PC-3 (cell line): Measurements from ENCODE around the gene NKD1. TPM values are rescaled to one million over a fixed set of nuclear protein-coding genes. Genes with fewer than 3 reads are reported as not detected.

Experiments
- ATAC-seq: fragments of 200-7000 bp; cut with Tn5 transposase; 2 replicates; pipeline ENCODE4 v1.9.1; 2020; ENCODE audit warnings: mild to moderate bottlenecking, moderate library complexity
- BruUV-seq: library from RNA; stranded (reverse); fragments of 400-500 nt; replicated peaks from 2 replicates; lab custom pipeline; 2021; lab: Mats Ljungman, UMichigan
- CTCF ChIA-PET: fragments of 300-600 bp; sonication (Branson Sonifier 250); formaldehyde crosslinking; loops from one replicate; lab custom pipeline; 2022; ENCODE audit warnings: antibody characterized with exemption; lab: Charles Lee
- POLR2A ChIA-PET: fragments of 300-600 bp; sonication (Branson Sonifier 250); formaldehyde crosslinking; loops from one replicate; lab custom pipeline; 2022; ENCODE audit warnings: antibody characterized with exemption; ENCODE audit not compliant: unreplicated experiment; lab: Charles Lee
- DNase-seq: peaks from one replicate; pipeline ENCODE4 v3.0.0-alpha.2; 2015
- H2AFZ ChIP-seq: fragments of 300-600 bp; sonication (generic); 2 replicates; pipeline ENCODE4 v1.6.0; 2016; ENCODE audit warnings: antibody characterized with exemption, low read length
- H3F3A ChIP-seq: fragments of 300-600 bp; sonication (generic); one replicate; pipeline ENCODE4 v1.6.0; 2017; ENCODE audit warnings: antibody characterized with exemption, low read length, control low read depth, mild to moderate bottlenecking; ENCODE audit not compliant: unreplicated experiment
- H3K27ac ChIP-seq: fragments of 300-600 bp; sonication (generic); 2 replicates; pipeline ENCODE4 v1.5.1; 2016; ENCODE audit warnings: mild to moderate bottlenecking, low read length
- H3K27me3 ChIP-seq: fragments of 300-600 bp; sonication (generic); 2 replicates; pipeline ENCODE4 v1.6.1; 2016; ENCODE audit warnings: low read length, mixed read lengths
- H3K36me3 ChIP-seq: fragments of 300-600 bp; sonication (generic); 2 replicates; pipeline ENCODE4 v1.6.1; 2016; ENCODE audit warnings: low read depth, mixed run types, low read length, mixed read lengths
- H3K4me1 ChIP-seq: fragments of 300-600 bp; sonication (generic); 2 replicates; pipeline ENCODE4 v1.5.1; 2016; ENCODE audit warnings: low read length; ENCODE audit not compliant: insufficient read depth
- H3K4me2 ChIP-seq: fragments of 300-600 bp; sonication (generic); 2 replicates; pipeline ENCODE4 v1.6.0; 2016; ENCODE audit warnings: low read length
- H3K4me3 ChIP-seq: fragments of 300-600 bp; sonication (generic); 2 replicates; pipeline ENCODE4 v1.5.1; 2016; ENCODE audit warnings: mild to moderate bottlenecking, low read length, mixed read lengths
- H3K79me2 ChIP-seq: fragments of 300-600 bp; sonication (generic); 2 replicates; pipeline ENCODE4 v1.6.1; 2017; ENCODE audit warnings: low read length, mixed read lengths
- H3K9ac ChIP-seq: fragments of 300-600 bp; sonication (generic); 2 replicates; pipeline ENCODE4 v1.6.0; 2016; ENCODE audit warnings: mild to moderate bottlenecking, low read length
- H3K9me2 ChIP-seq: fragments of 300-600 bp; sonication (generic); replicated peaks from 2 replicates; pipeline ENCODE4 v1.6.1; 2016; ENCODE audit warnings: mixed run types, low read length, mixed read lengths
- H3K9me3 ChIP-seq: fragments of 300-600 bp; sonication (generic); 2 replicates; pipeline ENCODE4 v1.6.1; 2016; ENCODE audit warnings: low read length, mixed read lengths
- H4K20me1 ChIP-seq: fragments of 300-600 bp; sonication (generic); 2 replicates; pipeline ENCODE4 v1.6.1; 2016; ENCODE audit warnings: low read length, mixed read lengths
- EZH2 ChIP-seq: fragments of 300-600 bp; sonication (generic); IDR thresholded peaks from one replicate; pipeline ENCODE4 v1.6.1; 2017; ENCODE audit warnings: antibody characterized with exemption, mild to moderate bottlenecking, low read length; ENCODE audit not compliant: unreplicated experiment
- EZH2phosphoT487 ChIP-seq: fragments of 300-600 bp; sonication (generic); IDR thresholded peaks from 2 replicates; pipeline ENCODE4 v1.6.1; 2018; ENCODE audit warnings: mild to moderate bottlenecking, antibody characterized with exemption, low read length, borderline replicate concordance
- intact Hi-C: fragments of 100-400 bp; cut with micrococcal nuclease; formaldehyde crosslinking; loops from 2 replicates; pipeline ENCODE4 v1.9.0; 2023
- total RNA-seq: library from RNA; depleted of rRNA; stranded (reverse); fragments of >200 nt; gene quantifications from 2 replicates; pipeline ENCODE4 v1.2.3, GENCODE V29; 2014
- TF ChIP-seq, protein P1 (sequence below): fragments of 300-600 bp; sonication (generic); conservative IDR thresholded peaks from 2 replicates; pipeline ENCODE4 v1.5.1; 2017; ENCODE audit warnings: antibody characterized with exemption, low read depth, mild to moderate bottlenecking, low read length

NKD1 gene
- total RNA-seq, 1 experiment from 2014 or later, result 0.07 TPM

DNA sequence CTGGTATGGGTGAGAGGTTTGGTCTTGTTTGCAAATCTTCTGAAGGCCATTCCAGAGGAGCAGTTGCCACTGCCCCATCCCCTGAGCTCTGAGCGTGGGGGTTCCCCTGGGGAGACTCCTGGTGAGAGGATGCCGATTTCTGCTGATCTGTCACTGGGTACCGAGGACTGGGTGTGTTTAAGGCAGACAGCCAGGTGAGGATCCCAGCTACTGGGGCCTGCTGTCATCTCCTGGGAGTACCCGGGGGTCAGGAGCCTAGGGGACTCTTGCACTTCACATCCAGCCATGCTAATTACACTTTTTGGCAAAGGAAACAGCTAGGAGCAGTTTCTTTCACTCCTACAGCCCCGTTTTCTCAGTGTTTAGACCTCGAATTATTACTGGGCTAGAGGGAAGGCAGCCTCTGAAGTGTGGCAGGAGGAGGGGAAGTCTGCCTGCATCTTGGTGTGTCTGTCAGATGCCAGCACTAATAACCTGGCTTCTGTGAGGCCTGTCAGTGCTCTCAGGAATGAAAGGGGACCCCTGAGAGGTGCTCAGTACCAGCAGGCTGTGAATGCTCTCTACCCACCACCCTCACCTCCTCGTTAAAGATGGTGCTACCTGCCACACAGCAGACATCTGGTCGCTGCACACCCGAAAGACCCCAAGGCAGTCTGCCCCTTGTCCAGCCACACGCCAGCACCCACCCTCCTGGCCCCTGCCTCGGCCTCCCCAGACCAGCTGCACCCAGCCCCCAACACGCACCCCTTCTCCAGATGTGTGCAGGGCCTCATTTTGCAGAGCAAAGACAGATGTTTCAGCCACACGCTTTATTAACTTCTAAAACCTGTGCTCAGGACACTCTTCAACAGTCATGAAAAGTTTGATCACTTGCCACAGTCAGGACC is 89.8 kb downstream of the NKD1 start:
- ATAC-seq, result no peak
- Histone ChIP-seq H3K4me1 (no peaks in the 10 kb centered on the region), H3K9ac (no peak overlapping the region), H3K4me2 (no peak overlapping the region), H3F3A (no peaks in the 10 kb centered on the region), H3K4me3 (no peak overlapping the region), H3K36me3 (no peaks in the 10 kb centered on the region), H3K27me3 (peaks cover 24% of the 10 kb centered on the region), H3K27ac (no peak overlapping the region), H3K9me3 (no peaks in the 10 kb centered on the region), H2AFZ (no peak overlapping the region), H3K79me2 (no peaks in the 10 kb centered on the region), H4K20me1 (no peaks in the 10 kb centered on the region), H3K9me2 (no peaks in the 10 kb centered on the region)
- no TSS peak for BruUV-seq
- no peak for DNase-seq
- intact Hi-C loops, result no loop called here
- ChIA-PET POLR2A (no interaction called here), CTCF (no interaction called here)
- no peak for TF ChIP-seq EZH2phosphoT487
- TF ChIP-seq, protein P1, sequence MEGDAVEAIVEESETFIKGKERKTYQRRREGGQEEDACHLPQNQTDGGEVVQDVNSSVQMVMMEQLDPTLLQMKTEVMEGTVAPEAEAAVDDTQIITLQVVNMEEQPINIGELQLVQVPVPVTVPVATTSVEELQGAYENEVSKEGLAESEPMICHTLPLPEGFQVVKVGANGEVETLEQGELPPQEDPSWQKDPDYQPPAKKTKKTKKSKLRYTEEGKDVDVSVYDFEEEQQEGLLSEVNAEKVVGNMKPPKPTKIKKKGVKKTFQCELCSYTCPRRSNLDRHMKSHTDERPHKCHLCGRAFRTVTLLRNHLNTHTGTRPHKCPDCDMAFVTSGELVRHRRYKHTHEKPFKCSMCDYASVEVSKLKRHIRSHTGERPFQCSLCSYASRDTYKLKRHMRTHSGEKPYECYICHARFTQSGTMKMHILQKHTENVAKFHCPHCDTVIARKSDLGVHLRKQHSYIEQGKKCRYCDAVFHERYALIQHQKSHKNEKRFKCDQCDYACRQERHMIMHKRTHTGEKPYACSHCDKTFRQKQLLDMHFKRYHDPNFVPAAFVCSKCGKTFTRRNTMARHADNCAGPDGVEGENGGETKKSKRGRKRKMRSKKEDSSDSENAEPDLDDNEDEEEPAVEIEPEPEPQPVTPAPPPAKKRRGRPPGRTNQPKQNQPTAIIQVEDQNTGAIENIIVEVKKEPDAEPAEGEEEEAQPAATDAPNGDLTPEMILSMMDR, result no peak
- no peak for TF ChIP-seq EZH2

- ATAC-seq (no peak), DNase-seq (no peak)
- Histone ChIP-seq H3K79me2 (no peaks in the 10 kb centered on the region), H3K9ac (no peak overlapping the region), H3K4me3 (no peak overlapping the region), H3K27ac (no peak overlapping the region), H3K4me2 (no peak overlapping the region), H2AFZ (no peak overlapping the region), H3F3A (no peaks in the 10 kb centered on the region), H3K36me3 (no peaks in the 10 kb centered on the region), H3K9me3 (no peaks in the 10 kb centered on the region), H3K4me1 (no peaks in the 10 kb centered on the region), H3K9me2 (no peaks in the 10 kb centered on the region), H4K20me1 (no peaks in the 10 kb centered on the region), H3K27me3 (peaks cover 33% of the 10 kb centered on the region)
- ChIA-PET CTCF (no interaction called here), POLR2A (no interaction called here)
- intact Hi-C loops, result no loop called here
- BruUV-seq, result no TSS peak
- no peak for TF ChIP-seq EZH2
- no peak for TF ChIP-seq EZH2phosphoT487
These were observed 90.8 kb downstream of the NKD1 start for GRCh38 chr16:50638816-50639670.

GRCh38 chr16:50640391-50640790 is 92.2 kb downstream of the NKD1 start:
- Histone ChIP-seq H3K27me3 (peaks cover 29% of the 10 kb centered on the region), H3K4me2 (no peak overlapping the region), H3K9ac (no peak overlapping the region), H2AFZ (no peak overlapping the region), H3K9me3 (no peaks in the 10 kb centered on the region), H3K4me3 (no peak overlapping the region), H4K20me1 (no peaks in the 10 kb centered on the region), H3K79me2 (no peaks in the 10 kb centered on the region), H3K9me2 (no peaks in the 10 kb centered on the region), H3K4me1 (no peaks in the 10 kb centered on the region), H3K36me3 (no peaks in the 10 kb centered on the region), H3K27ac (no peak overlapping the region), H3F3A (no peaks in the 10 kb centered on the region)
- no peak for TF ChIP-seq EZH2
- TF ChIP-seq, protein P1, result no peak
- TF ChIP-seq EZH2phosphoT487, result no peak
- ATAC-seq (no peak), DNase-seq (no peak)
- CTCF ChIA-PET, result no interaction called here
- no TSS peak for BruUV-seq
- intact Hi-C loops, result no loop called here
- POLR2A ChIA-PET, result no interaction called here
